Measurements from ENCODE around the gene ZNF568. TPM values are rescaled to one million over a fixed set of nuclear protein-coding genes. Genes with fewer than 3 reads are reported as not detected.

Gene ZNF568
- polyA plus RNA-seq, 1 of the 3 experiments (the other 2 are of a cell fraction): 5.5 TPM

DNA sequence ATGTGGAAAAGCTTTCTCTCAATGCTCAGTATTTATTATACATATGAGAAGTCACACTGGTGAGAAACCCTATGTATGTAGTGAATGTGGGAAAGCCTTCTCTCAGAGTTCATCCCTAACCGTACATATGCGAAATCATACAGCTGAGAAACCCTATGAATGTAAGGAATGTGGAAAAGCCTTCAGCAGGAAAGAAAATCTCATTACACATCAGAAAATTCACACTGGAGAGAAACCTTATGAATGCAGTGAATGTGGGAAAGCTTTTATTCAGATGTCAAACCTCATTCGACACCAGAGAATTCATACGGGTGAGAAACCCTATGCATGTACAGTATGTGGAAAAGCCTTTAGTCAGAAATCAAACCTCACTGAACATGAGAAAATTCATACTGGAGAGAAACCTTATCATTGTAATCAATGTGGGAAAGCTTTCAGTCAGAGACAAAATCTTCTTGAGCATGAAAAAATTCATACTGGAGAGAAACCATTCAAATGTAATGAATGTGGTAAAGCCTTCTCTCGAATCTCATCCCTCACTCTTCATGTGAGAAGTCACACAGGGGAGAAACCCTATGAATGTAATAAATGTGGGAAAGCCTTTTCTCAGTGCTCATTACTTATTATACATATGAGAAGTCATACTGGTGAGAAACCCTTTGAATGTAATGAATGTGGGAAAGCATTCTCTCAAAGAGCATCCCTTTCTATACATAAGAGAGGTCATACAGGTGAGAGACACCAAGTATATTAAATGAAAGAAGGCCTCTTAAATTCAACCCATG, 34.4 kb downstream of the ZNF568 start:
- Histone ChIP-seq H2AFZ (ENCODE audit: low read depth) (no peak overlapping the region), H4K20me1 (ENCODE audit: insufficient read depth) (no peaks in the 10 kb centered on the region), H3K27me3 (ENCODE audit: insufficient read depth) (no peaks in the 10 kb centered on the region), H3K27ac (ENCODE audit: low read depth in 2 of 2, low read length in 1 of 2) (no peak overlapping the region), H3K4me2 (no peak overlapping the region), H3K9ac (no peak overlapping the region), H3K9me2 (no peaks in the 10 kb centered on the region), H3K4me3 (ENCODE audit: low read depth in 2 of 2, low read length in 1 of 2) (no peak overlapping the region; a peak in 1 of 4 replicates), H3K79me2 (ENCODE audit: insufficient read depth) (no peaks in the 10 kb centered on the region), H3K36me3 (replicated peaks in 1 of 2; ENCODE audit: control insufficient read depth in 1 of 2, insufficient read depth in 2 of 2, low read length in 1 of 2) (peaks cover 37 to 66% of the 10 kb centered on the region in 2 experiments), H3F3A (replicated peaks; ENCODE audit: insufficient read depth) (no peaks in the 10 kb centered on the region), H3K4me1 (ENCODE audit: control insufficient read depth in 1 of 2, insufficient read depth in 2 of 2, low read depth in 1 of 2, low read length in 1 of 2) (no peaks in the 10 kb centered on the region), H3K9me3 (peaks cover 16% of the 10 kb centered on the region)
- ChIA-PET CTCF (no interaction called here), POLR2A (no interaction called here)
- TF ChIP-seq YY1 (IDR thresholded peaks at IDR 0.05; ENCODE audit: low read depth) (no peak), TEAD4 (IDR thresholded peaks at IDR 0.05; ENCODE audit: borderline replicate concordance, insufficient read depth) (no peak), GATA2 (CRISPR knock-in tag; IDR thresholded peaks at IDR 0.05) (no peak), ELF1 (IDR thresholded peaks at IDR 0.05) (no peak), GABPA (IDR thresholded peaks at IDR 0.05; ENCODE audit: low read depth) (no peak), SIN3A (IDR thresholded peaks at IDR 0.05; ENCODE audit: borderline replicate concordance, low read depth, low read length) (no peak), SMC3 (IDR thresholded peaks at IDR 0.05; ENCODE audit: low read depth, low read length) (no peak), NRF1 (IDR thresholded peaks at IDR 0.05; ENCODE audit: low read depth, low read length) (no peak), MEF2A (IDR thresholded peaks at IDR 0.05; ENCODE audit: borderline replicate concordance, low read depth) (no peak), CHD2 (IDR thresholded peaks at IDR 0.05; ENCODE audit: low read length, partially characterized antibody) (no peak), FOXJ3 (CRISPR knock-in tag; IDR thresholded peaks at IDR 0.05) (no peak), NFIC (IDR thresholded peaks at IDR 0.05; ENCODE audit: borderline replicate concordance) (no peak), FOSL2 (IDR thresholded peaks at IDR 0.05; ENCODE audit: borderline replicate concordance, low read depth) (no peak)
- TF ChIP-seq, protein P1, sequence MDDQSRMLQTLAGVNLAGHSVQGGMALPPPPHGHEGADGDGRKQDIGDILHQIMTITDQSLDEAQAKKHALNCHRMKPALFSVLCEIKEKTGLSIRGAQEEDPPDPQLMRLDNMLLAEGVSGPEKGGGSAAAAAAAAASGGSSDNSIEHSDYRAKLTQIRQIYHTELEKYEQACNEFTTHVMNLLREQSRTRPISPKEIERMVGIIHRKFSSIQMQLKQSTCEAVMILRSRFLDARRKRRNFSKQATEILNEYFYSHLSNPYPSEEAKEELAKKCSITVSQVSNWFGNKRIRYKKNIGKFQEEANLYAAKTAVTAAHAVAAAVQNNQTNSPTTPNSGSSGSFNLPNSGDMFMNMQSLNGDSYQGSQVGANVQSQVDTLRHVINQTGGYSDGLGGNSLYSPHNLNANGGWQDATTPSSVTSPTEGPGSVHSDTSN (IDR thresholded peaks at IDR 0.05): no peak
- TF ChIP-seq, protein P2, sequence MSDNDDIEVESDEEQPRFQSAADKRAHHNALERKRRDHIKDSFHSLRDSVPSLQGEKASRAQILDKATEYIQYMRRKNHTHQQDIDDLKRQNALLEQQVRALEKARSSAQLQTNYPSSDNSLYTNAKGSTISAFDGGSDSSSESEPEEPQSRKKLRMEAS (IDR thresholded peaks at IDR 0.05; ENCODE audit: low read depth): no peak
- TF ChIP-seq, protein P3, sequence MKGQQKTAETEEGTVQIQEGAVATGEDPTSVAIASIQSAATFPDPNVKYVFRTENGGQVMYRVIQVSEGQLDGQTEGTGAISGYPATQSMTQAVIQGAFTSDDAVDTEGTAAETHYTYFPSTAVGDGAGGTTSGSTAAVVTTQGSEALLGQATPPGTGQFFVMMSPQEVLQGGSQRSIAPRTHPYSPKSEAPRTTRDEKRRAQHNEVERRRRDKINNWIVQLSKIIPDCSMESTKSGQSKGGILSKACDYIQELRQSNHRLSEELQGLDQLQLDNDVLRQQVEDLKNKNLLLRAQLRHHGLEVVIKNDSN (IDR thresholded peaks at IDR 0.05; ENCODE audit: borderline replicate concordance, low read depth): no peak
- TF ChIP-seq, protein P4, sequence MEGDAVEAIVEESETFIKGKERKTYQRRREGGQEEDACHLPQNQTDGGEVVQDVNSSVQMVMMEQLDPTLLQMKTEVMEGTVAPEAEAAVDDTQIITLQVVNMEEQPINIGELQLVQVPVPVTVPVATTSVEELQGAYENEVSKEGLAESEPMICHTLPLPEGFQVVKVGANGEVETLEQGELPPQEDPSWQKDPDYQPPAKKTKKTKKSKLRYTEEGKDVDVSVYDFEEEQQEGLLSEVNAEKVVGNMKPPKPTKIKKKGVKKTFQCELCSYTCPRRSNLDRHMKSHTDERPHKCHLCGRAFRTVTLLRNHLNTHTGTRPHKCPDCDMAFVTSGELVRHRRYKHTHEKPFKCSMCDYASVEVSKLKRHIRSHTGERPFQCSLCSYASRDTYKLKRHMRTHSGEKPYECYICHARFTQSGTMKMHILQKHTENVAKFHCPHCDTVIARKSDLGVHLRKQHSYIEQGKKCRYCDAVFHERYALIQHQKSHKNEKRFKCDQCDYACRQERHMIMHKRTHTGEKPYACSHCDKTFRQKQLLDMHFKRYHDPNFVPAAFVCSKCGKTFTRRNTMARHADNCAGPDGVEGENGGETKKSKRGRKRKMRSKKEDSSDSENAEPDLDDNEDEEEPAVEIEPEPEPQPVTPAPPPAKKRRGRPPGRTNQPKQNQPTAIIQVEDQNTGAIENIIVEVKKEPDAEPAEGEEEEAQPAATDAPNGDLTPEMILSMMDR (IDR thresholded peaks at IDR 0.05): no peak
- TF ChIP-seq, protein P5, sequence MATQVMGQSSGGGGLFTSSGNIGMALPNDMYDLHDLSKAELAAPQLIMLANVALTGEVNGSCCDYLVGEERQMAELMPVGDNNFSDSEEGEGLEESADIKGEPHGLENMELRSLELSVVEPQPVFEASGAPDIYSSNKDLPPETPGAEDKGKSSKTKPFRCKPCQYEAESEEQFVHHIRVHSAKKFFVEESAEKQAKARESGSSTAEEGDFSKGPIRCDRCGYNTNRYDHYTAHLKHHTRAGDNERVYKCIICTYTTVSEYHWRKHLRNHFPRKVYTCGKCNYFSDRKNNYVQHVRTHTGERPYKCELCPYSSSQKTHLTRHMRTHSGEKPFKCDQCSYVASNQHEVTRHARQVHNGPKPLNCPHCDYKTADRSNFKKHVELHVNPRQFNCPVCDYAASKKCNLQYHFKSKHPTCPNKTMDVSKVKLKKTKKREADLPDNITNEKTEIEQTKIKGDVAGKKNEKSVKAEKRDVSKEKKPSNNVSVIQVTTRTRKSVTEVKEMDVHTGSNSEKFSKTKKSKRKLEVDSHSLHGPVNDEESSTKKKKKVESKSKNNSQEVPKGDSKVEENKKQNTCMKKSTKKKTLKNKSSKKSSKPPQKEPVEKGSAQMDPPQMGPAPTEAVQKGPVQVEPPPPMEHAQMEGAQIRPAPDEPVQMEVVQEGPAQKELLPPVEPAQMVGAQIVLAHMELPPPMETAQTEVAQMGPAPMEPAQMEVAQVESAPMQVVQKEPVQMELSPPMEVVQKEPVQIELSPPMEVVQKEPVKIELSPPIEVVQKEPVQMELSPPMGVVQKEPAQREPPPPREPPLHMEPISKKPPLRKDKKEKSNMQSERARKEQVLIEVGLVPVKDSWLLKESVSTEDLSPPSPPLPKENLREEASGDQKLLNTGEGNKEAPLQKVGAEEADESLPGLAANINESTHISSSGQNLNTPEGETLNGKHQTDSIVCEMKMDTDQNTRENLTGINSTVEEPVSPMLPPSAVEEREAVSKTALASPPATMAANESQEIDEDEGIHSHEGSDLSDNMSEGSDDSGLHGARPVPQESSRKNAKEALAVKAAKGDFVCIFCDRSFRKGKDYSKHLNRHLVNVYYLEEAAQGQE (IDR thresholded peaks at IDR 0.05; ENCODE audit: low read depth, low read length): no peak
- TF ChIP-seq, protein P6, sequence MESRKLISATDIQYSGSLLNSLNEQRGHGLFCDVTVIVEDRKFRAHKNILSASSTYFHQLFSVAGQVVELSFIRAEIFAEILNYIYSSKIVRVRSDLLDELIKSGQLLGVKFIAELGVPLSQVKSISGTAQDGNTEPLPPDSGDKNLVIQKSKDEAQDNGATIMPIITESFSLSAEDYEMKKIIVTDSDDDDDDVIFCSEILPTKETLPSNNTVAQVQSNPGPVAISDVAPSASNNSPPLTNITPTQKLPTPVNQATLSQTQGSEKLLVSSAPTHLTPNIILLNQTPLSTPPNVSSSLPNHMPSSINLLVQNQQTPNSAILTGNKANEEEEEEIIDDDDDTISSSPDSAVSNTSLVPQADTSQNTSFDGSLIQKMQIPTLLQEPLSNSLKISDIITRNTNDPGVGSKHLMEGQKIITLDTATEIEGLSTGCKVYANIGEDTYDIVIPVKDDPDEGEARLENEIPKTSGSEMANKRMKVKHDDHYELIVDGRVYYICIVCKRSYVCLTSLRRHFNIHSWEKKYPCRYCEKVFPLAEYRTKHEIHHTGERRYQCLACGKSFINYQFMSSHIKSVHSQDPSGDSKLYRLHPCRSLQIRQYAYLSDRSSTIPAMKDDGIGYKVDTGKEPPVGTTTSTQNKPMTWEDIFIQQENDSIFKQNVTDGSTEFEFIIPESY (IDR thresholded peaks at IDR 0.05; ENCODE audit: borderline replicate concordance, low read depth): no peak
- TF ChIP-seq, protein P7, sequence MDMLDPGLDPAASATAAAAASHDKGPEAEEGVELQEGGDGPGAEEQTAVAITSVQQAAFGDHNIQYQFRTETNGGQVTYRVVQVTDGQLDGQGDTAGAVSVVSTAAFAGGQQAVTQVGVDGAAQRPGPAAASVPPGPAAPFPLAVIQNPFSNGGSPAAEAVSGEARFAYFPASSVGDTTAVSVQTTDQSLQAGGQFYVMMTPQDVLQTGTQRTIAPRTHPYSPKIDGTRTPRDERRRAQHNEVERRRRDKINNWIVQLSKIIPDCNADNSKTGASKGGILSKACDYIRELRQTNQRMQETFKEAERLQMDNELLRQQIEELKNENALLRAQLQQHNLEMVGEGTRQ (IDR thresholded peaks at IDR 0.05; ENCODE audit: borderline replicate concordance, low read depth, low read length): no peak
- 89% methylated on average over 5 of the region's 5 CpGs for WGBS (ENCODE audit: low lambda C conversion rate)
- no peak for DNase-seq

All from SK-N-SH (cell line).